K562 (cell line): ENCODE results near the gene CMTM1. TPM values are rescaled to one million over a fixed set of nuclear protein-coding genes. Genes with fewer than 3 reads are reported as not detected.

ENCODE experiments used
- ATAC-seq: fragments of 200-7000 bp; cut with Tn5 transposase; 3 replicates; pipeline ENCODE4 v1.9.1; 2020; ENCODE audit warnings: moderate library complexity
- BruUV-seq: library from RNA; stranded (reverse); fragments of 400-500 nt; replicated peaks from 2 replicates; lab custom pipeline; 2021; lab: Mats Ljungman, UMichigan
- CTCF ChIA-PET: fragments of 300-600 bp; formaldehyde crosslinking; extraction: SDS; loops from one replicate; lab custom pipeline; 2021; ENCODE audit warnings: low intra/inter-chr PET ratio; lab: Yijun Ruan, JAX
- POLR2A ChIA-PET: fragments of 300-600, 350-650 bp; sonication (Branson Sonifier 250); formaldehyde crosslinking; extraction: SDS; loops from one replicate; lab custom pipeline; 2021; ENCODE audit warnings: antibody characterized with exemption, inconsistent platforms; lab: Yijun Ruan, JAX
- DNase-seq, 4 experiments: peaks; one replicate each; pipeline versions ENCODE4 v3.0.0 to v3.0.0-alpha.2; 2011 to 2018; ENCODE audit warnings: low spot score in 3 of 4, mixed read lengths in 3 of 4; ENCODE audit errors: extremely low read depth in 1 of 4
- FAIRE-seq: peaks from 2 replicates; lab custom pipeline; 2011; peaks lifted over from hg19 to GRCh38; lab: Jason Lieb, UNC
- H2AFZ ChIP-seq: 2 replicates; pipeline ENCODE4 v1.6.0; 2011; ENCODE audit warnings: low read depth, low read length, control low read depth, inconsistent platforms
- H3K27ac ChIP-seq: fragments of 200-600 bp; 3 replicates; pipeline ENCODE4 v1.8.0; 2011; ENCODE audit warnings: low read depth, mild to moderate bottlenecking, control low read depth, inconsistent platforms, low read length, moderate library complexity, mixed read lengths; ENCODE audit errors: extremely low read depth
- H3K27me3 ChIP-seq, 2 experiments: fragments of 300-600 bp in 1 of 2; 2 replicates in 1 of 2; 3 replicates in 1 of 2; pipeline versions ENCODE4 v1.6.0 to v1.8.0; 2011; ENCODE audit warnings: inconsistent platforms in 2 of 2, low read length in 2 of 2, mild to moderate bottlenecking in 1 of 2, mixed read lengths in 1 of 2, moderate library complexity in 1 of 2; ENCODE audit not compliant: control insufficient read depth in 2 of 2, insufficient read depth in 2 of 2
- H3K36me3 ChIP-seq: fragments of 300-600 bp; 3 replicates; pipeline ENCODE4 v1.8.0; 2011; ENCODE audit warnings: mild to moderate bottlenecking, low read length, inconsistent platforms; ENCODE audit not compliant: control insufficient read depth, insufficient read depth
- H3K4me1 ChIP-seq, 2 experiments: fragments of 200-600 bp in 1 of 2; replicated peaks in 1 of 2; 2 replicates in 1 of 2; 3 replicates in 1 of 2; pipeline versions ENCODE4 v1.5.1 to v1.8.0; 2011; ENCODE audit warnings: inconsistent platforms in 2 of 2, low read length in 2 of 2, mild to moderate bottlenecking in 1 of 2, mixed read lengths in 1 of 2, moderate library complexity in 1 of 2; ENCODE audit not compliant: control insufficient read depth in 2 of 2, insufficient read depth in 2 of 2
- H3K4me2 ChIP-seq: 2 replicates; pipeline ENCODE4 v1.6.1; 2011; ENCODE audit warnings: low read length, control low read depth, inconsistent platforms, mixed read lengths; ENCODE audit not compliant: insufficient read depth
- H3K4me3 ChIP-seq: fragments of 200-600 bp; sonication (generic), shearing (Covaris generic); 2 replicates; pipeline ENCODE4 v1.5.1; 2016; ENCODE audit warnings: control low read depth, inconsistent platforms
- H3K79me2 ChIP-seq: fragments of 200-600 bp; 3 replicates; pipeline ENCODE4 v1.8.0; 2011; ENCODE audit warnings: low read length, inconsistent platforms; ENCODE audit not compliant: control insufficient read depth, insufficient read depth
- H3K9ac ChIP-seq, 2 experiments: 2 replicates each; pipeline versions ENCODE4 v1.6.0 to v1.6.1; 2011; ENCODE audit warnings: low read depth in 2 of 2, low read length in 2 of 2, control low read depth in 1 of 2, inconsistent platforms in 1 of 2, mild to moderate bottlenecking in 1 of 2, mixed read lengths in 1 of 2; ENCODE audit not compliant: insufficient read depth in 1 of 2
- H3K9me1 ChIP-seq: one replicate; pipeline ENCODE4 v1.6.0; 2011; ENCODE audit warnings: inconsistent platforms, mild to moderate bottlenecking, low read length, moderate library complexity; ENCODE audit not compliant: control insufficient read depth, insufficient read depth
- H3K9me3 ChIP-seq: replicated peaks from 2 replicates; pipeline ENCODE4 v1.5.1; 2011; ENCODE audit warnings: low read depth, low read length, inconsistent platforms; ENCODE audit not compliant: control insufficient read depth, insufficient read depth
- H4K20me1 ChIP-seq: replicated peaks from 2 replicates; pipeline ENCODE4 v1.6.1; 2011; ENCODE audit warnings: low read length, inconsistent platforms, mixed read lengths; ENCODE audit not compliant: control insufficient read depth, insufficient read depth
- ELK1 ChIP-seq: sonication (generic); formaldehyde crosslinking; IDR thresholded peaks from 2 replicates; pipeline ENCODE4 v1.8.1; 2022; ENCODE audit warnings: missing genetic modification reagents
- ESRRA ChIP-seq: fragments of 450-650 bp; IDR thresholded peaks from 2 replicates; pipeline ENCODE4 v1.6.1; 2014; ENCODE audit warnings: low read depth, mild to moderate bottlenecking, moderate library complexity, borderline replicate concordance
- FOSL1 ChIP-seq: fragments of 200-800 bp; sonication (Bioruptor generic); conservative IDR thresholded peaks from 2 replicates; pipeline ENCODE4 v1.6.1; 2016; ENCODE audit warnings: missing genetic modification characterization, missing compliant biosample characterization
- GATA2 ChIP-seq: sonication (generic); formaldehyde crosslinking; IDR thresholded peaks from 2 replicates; pipeline ENCODE4 v1.4.0; 2020; ENCODE audit warnings: mild to moderate bottlenecking, missing genetic modification reagents
- MCM5 ChIP-seq: fragments of 450-650 bp; IDR thresholded peaks from 2 replicates; pipeline ENCODE4 v1.6.1; 2016; ENCODE audit warnings: low read depth
- RAD51 ChIP-seq: fragments of 450-650 bp; IDR thresholded peaks from 2 replicates; pipeline ENCODE4 v1.7.1; 2016; ENCODE audit warnings: low read depth, mild to moderate bottlenecking, borderline replicate concordance
- SP2 ChIP-seq: IDR thresholded peaks from 2 replicates; pipeline ENCODE4 v1.6.1; 2011; ENCODE audit warnings: mild to moderate bottlenecking, low read depth, low read length, moderate library complexity; ENCODE audit not compliant: poor library complexity, severe bottlenecking; ENCODE audit errors: extremely low read depth
- TFAP4 ChIP-seq: sonication (generic); formaldehyde crosslinking; IDR thresholded peaks from 2 replicates; pipeline ENCODE4 v1.8.0; 2022; ENCODE audit warnings: missing genetic modification reagents, mild to moderate bottlenecking, moderate library complexity, borderline replicate concordance
- USF2 ChIP-seq: sonication (generic); formaldehyde crosslinking; IDR thresholded peaks from 2 replicates; pipeline ENCODE4 v1.5.0; 2020; ENCODE audit warnings: missing genetic modification reagents
- ZFP36 ChIP-seq: fragments of 150-350 bp; IDR thresholded peaks from 2 replicates; pipeline ENCODE4 v1.6.1; 2018; ENCODE audit warnings: low read length, low read depth; ENCODE audit not compliant: partially characterized antibody
- ZNF134 ChIP-seq: fragments of 250-450 bp; sonication (Bioruptor Pico); conservative IDR thresholded peaks from 2 replicates; pipeline ENCODE4 v1.4.0; 2020
- ZNF512 ChIP-seq: IDR thresholded peaks from 2 replicates; pipeline ENCODE4 v1.6.1; 2016; ENCODE audit warnings: missing genetic modification characterization, missing compliant biosample characterization
- ZNF76 ChIP-seq: fragments of 250-450 bp; sonication (Bioruptor Pico); IDR thresholded peaks from 2 replicates; pipeline ENCODE4 v1.4.0; 2020; ENCODE audit warnings: mild to moderate bottlenecking, moderate library complexity, borderline replicate concordance
- ZNF764 ChIP-seq: fragments of 250-450 bp; sonication (Bioruptor Pico); IDR thresholded peaks from 2 replicates; pipeline ENCODE4 v1.4.0; 2020; ENCODE audit warnings: low read depth, mild to moderate bottlenecking, moderate library complexity
- ZNF766 ChIP-seq: fragments of 200-800 bp; sonication (Bioruptor generic); conservative IDR thresholded peaks from 2 replicates; pipeline ENCODE4 v1.6.1; 2016; ENCODE audit warnings: missing genetic modification characterization, missing compliant biosample characterization
- ZNF830 ChIP-seq: fragments of 250-450 bp; sonication (Bioruptor Pico); IDR thresholded peaks from 2 replicates; pipeline ENCODE4 v1.5.0; 2021; ENCODE audit warnings: mild to moderate bottlenecking
- WGBS: fragments of 100-300 bp; shearing (Covaris generic); methylation state at CpG from one replicate; pipeline ENCODE4 v1.1.6; 2016; ENCODE audit warnings: low coverage, mixed read lengths; ENCODE audit not compliant: insufficient coverage; ENCODE audit errors: missing lambda C conversion rate; 5-methylcytosine and 5-hydroxymethylcytosine counted together
- in situ Hi-C: fragments of 300-500 bp; cut with MboI; formaldehyde crosslinking; loops from 4 replicates; pipeline ENCODE4 v1.15.0; 2018; ENCODE audit warnings: inconsistent platforms, mixed read lengths
- intact Hi-C: fragments of 100-400 bp; cut with micrococcal nuclease; formaldehyde crosslinking; loops from 2 replicates; pipeline ENCODE4 v1.14.2; 2022
- polyA plus RNA-seq, 8 experiments: library from polyadenylated mRNA; depleted of rRNA in 4 of 8; stranded (reverse) in 5 of 8; unstranded in 3 of 8; fragments of >200 nt; fragmentation: Nextera tagmentation in 2 of 8; fragmentation: Illumina TruSeq in 1 of 8; extraction: Ambion mirVana in 2 of 8; extraction: Trizol in 1 of 8; gene quantifications; 2 replicates each; pipeline versions ENCODE4 v1.2.1 to v1.2.3, GENCODE V29; 2011 to 2014; ENCODE audit warnings: inconsistent platforms in 1 of 8, missing spikeins in 1 of 8
- total RNA-seq, 7 experiments: library from RNA; depleted of rRNA in 6 of 7; stranded (reverse); fragments of >200 nt in 6 of 7; fragmentation: Illumina TruSeq in 2 of 7; extraction: Trizol in 2 of 7; gene quantifications; 2 replicates each; pipeline versions ENCODE4 v1.2.1 to v1.2.3, GENCODE V29; 2011 to 2021; ENCODE audit warnings: low replicate concordance in 1 of 7

The CMTM1 gene
- total and polyA plus RNA-seq, 9 of the 15 experiments (the other 6 are each of a cell fraction or from before 2014, with no cell fraction given), result 0.25 to 2.6 (median 1.1) TPM; not detected in 2

GRCh38 chr16:66525396-66526180, 40.7 kb upstream of the CMTM1 start (continued):
- TF ChIP-seq TFAP4, result no peak
- TF ChIP-seq ZNF134, result 0 out of 2 replicates have a peak, but pooled peaks have one; percentile 13
- TF ChIP-seq ESRRA, result peak; percentile 51; the same call in 1 of the 2 replicates
- peak; percentile 89 for TF ChIP-seq GATA2 (CRISPR knock-in tag)
- no peak for TF ChIP-seq ZNF830 (CRISPR knock-in tag)
- no peak for TF ChIP-seq ZNF512 (tag)
- TF ChIP-seq MCM5, result no peak

GRCh38 chr16:66528294-66528693, 37.9 kb upstream of the CMTM1 start:
- Histone ChIP-seq H3K9me1 (no peaks in the 10 kb centered on the region), H3K27ac (no peak overlapping the region), H3K79me2 (no peaks in the 10 kb centered on the region), H4K20me1 (0 out of 2 replicates have a peak, but pooled peaks cover 3% of the 10 kb centered on the region), H3K9ac (no peak overlapping the region), H3K9me3 (no peaks in the 10 kb centered on the region), H3K4me1 (peaks cover 11 to 22% of the 10 kb centered on the region in 2 experiments; a peak in 4 of 5 replicates), H3K4me2 (no peak overlapping the region), H3K36me3 (peaks cover 8% of the 10 kb centered on the region; the same call in 2 of the 3 replicates), H3K27me3 (no peaks in the 10 kb centered on the region), H2AFZ (no peak overlapping the region), H3K4me3 (no peak overlapping the region)
- CTCF ChIA-PET, result no interaction called here
- FAIRE-seq (peak; percentile 70), ATAC-seq (peak; percentile 63), DNase-seq (peak in 3 of 4 experiments; percentile 28 to 46 (median 37))
- WGBS, result 78% methylated on average over 5 of the region's 5 CpGs
- POLR2A ChIA-PET, result interaction anchor here (0.6 to 1.4 kb wide), 2 partner anchors 20 to 55 kb away, joined by 3 to 4 read pairs; no protein-coding TSS in a partner anchor
- no TSS peak for BruUV-seq
- intact Hi-C loops (no loop called here), in situ Hi-C loops (no loop called here)
- TF ChIP-seq ELK1 (no peak), SP2 (no peak), FOSL1 (no peak), ZFP36 (peak; percentile 55), RAD51 (peak; percentile 62), USF2 (CRISPR knock-in tag) (peak; percentile 68), ZNF764 (CRISPR knock-in tag) (no peak), ZNF76 (CRISPR knock-in tag) (no peak), ZNF766 (no peak)
